Tibial nerve (tissue), 4 donors: ENCODE data around the gene AFAP1. TPM values are rescaled to one million over a fixed set of nuclear protein-coding genes. Genes with fewer than 3 reads are reported as not detected.

Source experiments
- DNase-seq, 2 donors: peaks; one replicate each; pipeline ENCODE4 v3.0.0-alpha.2; 2019; ENCODE audit warnings: low spot score in 2 of 2
- H3K27ac ChIP-seq, 4 donors: fragments of 200-600 bp; sonication (generic) in 3 of 4; one replicate each; pipeline ENCODE4 v1.5.1; 2017 to 2019; ENCODE audit warnings: mild to moderate bottlenecking in 1 of 4
- H3K27me3 ChIP-seq, 2 donors: fragments of 200-600 bp; sonication (generic) in 1 of 2; one replicate each; pipeline versions ENCODE4 v1.5.1 to v1.6.0; 2017 to 2019
- H3K36me3 ChIP-seq, 3 donors: fragments of 200-600 bp; sonication (generic); one replicate each; pipeline ENCODE4 v1.5.1; 2018 to 2019
- H3K4me1 ChIP-seq, 4 donors: fragments of 200-600 bp; sonication (generic) in 3 of 4; one replicate each; pipeline ENCODE4 v1.5.1; 2017 to 2019
- H3K4me3 ChIP-seq, 4 donors: fragments of 200-600 bp; sonication (generic) in 3 of 4; one replicate each; pipeline ENCODE4 v1.5.1; 2017 to 2019; ENCODE audit warnings: mild to moderate bottlenecking in 1 of 4, moderate library complexity in 1 of 4
- H3K9me3 ChIP-seq, 4 donors: fragments of 200-600 bp; sonication (generic) in 3 of 4; one replicate each; pipeline ENCODE4 v1.5.1; 2017 to 2019
- CTCF ChIP-seq, 5 experiments: fragments of 200-600 bp in 3 of 5; fragments of 450-650 bp in 2 of 5; sonication (generic) in 3 of 5; IDR thresholded peaks; one replicate each; pipeline ENCODE4 v1.5.1; 2016 to 2019; ENCODE audit warnings: antibody characterized with exemption in 5 of 5, mild to moderate bottlenecking in 3 of 5, moderate library complexity in 2 of 5
- EP300 ChIP-seq, 2 donors: sonication (generic); formaldehyde crosslinking; IDR thresholded peaks; one replicate each; pipeline ENCODE4 v1.6.1; 2017; ENCODE audit warnings: antibody characterized with exemption in 2 of 2, mild to moderate bottlenecking in 1 of 2
- POLR2A ChIP-seq, 2 donors: fragments of 450-650 bp; IDR thresholded peaks; one replicate each; pipeline ENCODE4 v1.6.1; 2017; ENCODE audit warnings: antibody characterized with exemption in 2 of 2, mild to moderate bottlenecking in 2 of 2, moderate library complexity in 2 of 2
- WGBS, 2 donors: methylation state at CpG; one replicate each; pipeline ENCODE4 v1.1.5; 2018; 5-methylcytosine and 5-hydroxymethylcytosine counted together
- total RNA-seq, 4 donors: library from RNA; depleted of rRNA; stranded (reverse); fragments of >200 nt; gene quantifications; one replicate each; pipeline ENCODE4 v1.1.0, GENCODE V29; 2016

AFAP1 gene
- total RNA-seq, 4 donors from 2014 or later = 23.2 to 34.9 (median 32.1) TPM

- Histone ChIP-seq H3K4me3 (no peak overlapping the region), H3K9me3 (no peaks in the 10 kb centered on the region), H3K36me3 (peaks cover 0 to 51% (median 0%) of the 10 kb centered on the region in 3 donors), H3K4me1 (peaks cover 0 to 49% (median 12%) of the 10 kb centered on the region in 4 donors), H3K27ac (no peak overlapping the region), H3K27me3 (no peaks in the 10 kb centered on the region)
- WGBS, 2 donors = 96 to 97% methylated on average over 16 to 17 of the region's 17 CpGs
- TF ChIP-seq CTCF (IDR thresholded peaks at IDR 0.05) (no peak), EP300 (IDR thresholded peaks at IDR 0.05) (no peak), POLR2A (IDR thresholded peaks at IDR 0.05) (no peak)
- DNase-seq = no peak
Observed at GRCh38 chr4:7777017-7777710, 162.5 kb downstream of the AFAP1 start.

GRCh38 chr4:7775396-7775795 lies 164.3 kb downstream of the AFAP1 start:
- TF ChIP-seq EP300 (IDR thresholded peaks at IDR 0.05) (no peak), POLR2A (IDR thresholded peaks at IDR 0.05) (no peak), CTCF (IDR thresholded peaks at IDR 0.05) (no peak)
- Histone ChIP-seq H3K36me3 (peaks cover 0 to 66% (median 0%) of the 10 kb centered on the region in 3 donors), H3K4me3 (no peak overlapping the region), H3K27me3 (no peaks in the 10 kb centered on the region), H3K9me3 (no peaks in the 10 kb centered on the region), H3K27ac (peak overlapping the region in 1 of 4 donors; percentile 13), H3K4me1 (peaks cover 0 to 39% (median 4%) of the 10 kb centered on the region in 4 donors)
- no peak for DNase-seq
- 54 to 79% methylated on average over 9 of the region's 9 CpGs for WGBS, 2 donors

- H3K36me3 ChIP-seq = peaks cover 0 to 74% (median 0%) of the 10 kb centered on the region in 3 donors
- H3K27me3 ChIP-seq = no peaks in the 10 kb centered on the region
- no peak overlapping the region for H3K27ac ChIP-seq
- H3K4me1 ChIP-seq = peaks cover 0 to 34% (median 4%) of the 10 kb centered on the region in 4 donors
- TF ChIP-seq POLR2A (IDR thresholded peaks at IDR 0.05) (no peak), CTCF (IDR thresholded peaks at IDR 0.05) (no peak)
- no peak for DNase-seq
- no peak overlapping the region for H3K4me3 ChIP-seq
- WGBS, 2 donors = 91 to 92% methylated on average over 22 of the region's 22 CpGs
- no peaks in the 10 kb centered on the region for H3K9me3 ChIP-seq
Observed at GRCh38 chr4:7774301-7775294, 165.1 kb downstream of the AFAP1 start.

GRCh38 chr4:7773401-7774180 lies 166.1 kb downstream of the AFAP1 start:
- H3K27me3 ChIP-seq = no peaks in the 10 kb centered on the region
- 91 to 94% methylated on average over 22 to 24 of the region's 24 CpGs for WGBS, 2 donors
- H3K27ac ChIP-seq = peak overlapping the region in 2 of 4 donors; percentile 41 to 53
- peaks cover 0 to 83% (median 0%) of the 10 kb centered on the region in 3 donors for H3K36me3 ChIP-seq
- no peaks in the 10 kb centered on the region for H3K9me3 ChIP-seq
- peaks cover 0 to 24% (median 2%) of the 10 kb centered on the region in 4 donors for H3K4me1 ChIP-seq
- no peak overlapping the region for H3K4me3 ChIP-seq
- no peak for TF ChIP-seq CTCF (IDR thresholded peaks at IDR 0.05)
- TF ChIP-seq EP300 (IDR thresholded peaks at IDR 0.05) = no peak
- DNase-seq = no peak
